ENCODE data around the gene SNED1. TPM values are rescaled to one million over a fixed set of nuclear protein-coding genes. Genes with fewer than 3 reads are reported as not detected.

The SNED1 gene
- polyA plus RNA-seq, 3 donors from 2014 or later = 0.24 to 0.56 TPM; not detected in 1

- Mint-ChIP-seq H3K4me3 (no peak overlapping the region), H3K36me3 (peaks cover 0 to 17% (median 12%) of the 10 kb centered on the region in 3 donors), H3K9me3 (no peaks in the 10 kb centered on the region), H3K27ac (no peak overlapping the region), H3K4me1 (no peaks in the 10 kb centered on the region), H3K27me3 (ENCODE audit: low read depth in 3 of 3) (no peaks in the 10 kb centered on the region)
- no peak for DNase-seq
Measured at GRCh38 chr2:241139531-241140444, 141.4 kb downstream of the SNED1 start.

GRCh38 chr2:241140445-241140840 is 142.0 kb downstream of the SNED1 start:
- H3K27ac Mint-ChIP-seq = no peak overlapping the region
- peaks cover 0 to 17% (median 12%) of the 10 kb centered on the region in 3 donors for H3K36me3 Mint-ChIP-seq

DNA sequence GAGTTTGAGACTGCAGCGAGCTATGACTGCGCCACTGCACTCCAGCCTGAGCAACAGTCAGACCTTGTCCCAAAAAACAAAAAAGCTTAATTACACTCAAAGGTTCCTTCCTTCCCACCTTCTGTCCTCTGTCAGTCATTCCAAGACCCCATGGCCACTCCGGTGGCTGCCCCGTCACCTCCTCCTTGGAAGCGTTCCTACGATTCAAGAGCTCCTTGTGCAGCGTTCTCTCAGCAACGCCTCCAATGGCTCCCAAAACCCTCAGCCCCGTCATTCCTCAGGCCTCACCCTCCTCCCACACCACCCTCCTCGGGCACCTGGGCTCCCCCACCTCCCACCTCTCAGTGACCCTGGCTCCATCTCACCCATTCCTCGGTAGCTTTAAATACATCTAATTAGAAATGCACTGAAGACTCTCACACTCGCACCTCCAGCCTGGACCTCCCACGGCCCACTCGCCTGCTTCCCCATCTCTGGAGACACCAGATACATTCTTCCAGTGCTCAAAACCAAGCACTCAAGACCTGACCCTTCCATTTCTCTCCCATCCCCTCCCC is 142.9 kb downstream of the SNED1 start:
- Mint-ChIP-seq H3K4me3 (no peak overlapping the region), H3K27me3 (ENCODE audit: low read depth in 3 of 3) (no peaks in the 10 kb centered on the region), H3K9me3 (no peaks in the 10 kb centered on the region), H3K36me3 (peaks cover 0 to 16% (median 15%) of the 10 kb centered on the region in 3 donors), H3K27ac (no peak overlapping the region), H3K4me1 (no peaks in the 10 kb centered on the region)
- DNase-seq = no peak

More at GRCh38 chr2:241140445-241140840, 142.0 kb downstream of the SNED1 start:
- no peak for DNase-seq
- Mint-ChIP-seq H3K27me3 (ENCODE audit: low read depth in 3 of 3) (no peaks in the 10 kb centered on the region), H3K4me3 (no peak overlapping the region), H3K9me3 (no peaks in the 10 kb centered on the region), H3K4me1 (no peaks in the 10 kb centered on the region)

DNA sequence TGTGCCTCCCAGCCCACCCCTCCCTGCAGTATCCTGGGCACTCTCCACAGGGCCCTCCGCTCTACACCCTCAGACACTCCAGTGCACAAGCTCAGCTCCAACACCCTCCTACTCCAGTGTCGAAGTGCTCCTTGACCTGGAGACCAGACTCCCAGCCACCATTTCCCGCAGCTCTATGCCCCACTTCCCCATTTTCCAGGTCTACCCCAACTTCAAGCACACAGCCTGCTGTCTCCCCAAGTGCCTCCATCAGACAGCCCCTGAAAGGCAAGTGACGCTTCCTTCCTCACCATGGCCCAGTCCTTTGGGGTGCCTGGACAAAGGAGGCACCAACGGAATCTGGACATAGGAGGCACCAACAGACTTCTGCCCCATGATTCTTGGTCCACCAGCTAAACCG is 143.6 kb downstream of the SNED1 start:
- no peaks in the 10 kb centered on the region for H3K27me3 Mint-ChIP-seq (ENCODE audit: low read depth in 3 of 3)
- H3K27ac Mint-ChIP-seq = no peak overlapping the region
- H3K36me3 Mint-ChIP-seq = peaks cover 0 to 18% (median 14%) of the 10 kb centered on the region in 3 donors
- H3K4me3 Mint-ChIP-seq = no peak overlapping the region
- DNase-seq = no peak
- H3K4me1 Mint-ChIP-seq = no peaks in the 10 kb centered on the region
- no peaks in the 10 kb centered on the region for H3K9me3 Mint-ChIP-seq

- no peaks in the 10 kb centered on the region for H3K4me1 Mint-ChIP-seq
- no peak overlapping the region for H3K4me3 Mint-ChIP-seq
- H3K27me3 Mint-ChIP-seq (ENCODE audit: low read depth in 3 of 3) = no peaks in the 10 kb centered on the region
- H3K9me3 Mint-ChIP-seq = no peaks in the 10 kb centered on the region
- no peak for DNase-seq
- H3K36me3 Mint-ChIP-seq = peaks cover 0 to 18% (median 14%) of the 10 kb centered on the region in 3 donors
- no peak overlapping the region for H3K27ac Mint-ChIP-seq
Measured at GRCh38 chr2:241142593-241142992, 144.2 kb downstream of the SNED1 start.

Other genes with a start within 250 kb of the SNED1 start
- gene KIF1A, start 178.4 kb upstream of the SNED1 start, polyA plus RNA-seq = not detected
- gene AGXT, start 129.8 kb upstream of the SNED1 start, polyA plus RNA-seq = not detected
- gene MAB21L4, start 102.5 kb upstream of the SNED1 start, polyA plus RNA-seq = not detected
- gene CROCC2, start 92.3 kb upstream of the SNED1 start, polyA plus RNA-seq = not detected
- 10 to 100 TPM; 27.8 to 35.8 (median 30.9) TPM for gene MTERF4, start 103.7 kb downstream of the SNED1 start, polyA plus RNA-seq
- 1 to 10 TPM; 2.1 to 5.5 (median 4.9) TPM for gene PASK, start 150.9 kb downstream of the SNED1 start, polyA plus RNA-seq
- 100 to 1,000 TPM; 108 to 138 (median 132) TPM for gene PPP1R7, start 151.8 kb downstream of the SNED1 start, polyA plus RNA-seq
- under 1 TPM in 1 of 3 donors, not detected in 2; 0.40 TPM for gene ANO7, start 190.1 kb downstream of the SNED1 start, polyA plus RNA-seq

All from immature natural killer cell (primary cell).